ENCODE results near the gene CCNJL.

DNA sequence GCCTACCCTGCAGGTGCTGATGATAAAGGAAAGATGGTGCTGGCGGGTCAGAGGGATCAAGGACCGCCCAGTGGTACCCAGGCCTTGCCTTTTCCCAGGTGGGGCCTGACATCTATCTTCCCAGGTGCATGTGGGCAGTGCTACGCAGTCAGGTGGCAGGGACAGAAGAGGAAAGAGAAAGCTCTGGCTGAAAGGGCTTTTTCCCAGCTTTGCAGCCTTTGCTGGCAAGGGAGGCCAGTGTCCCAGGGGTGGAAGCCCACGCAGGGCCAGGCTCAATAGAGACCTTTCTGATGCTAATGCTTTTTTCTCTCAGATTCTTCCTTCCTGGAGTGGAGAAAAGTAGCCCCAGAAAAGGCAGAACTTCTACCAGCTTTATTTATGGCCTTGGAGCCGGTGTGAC, 46.3 kb downstream of the CCNJL start:
- TF ChIP-seq, protein P1, sequence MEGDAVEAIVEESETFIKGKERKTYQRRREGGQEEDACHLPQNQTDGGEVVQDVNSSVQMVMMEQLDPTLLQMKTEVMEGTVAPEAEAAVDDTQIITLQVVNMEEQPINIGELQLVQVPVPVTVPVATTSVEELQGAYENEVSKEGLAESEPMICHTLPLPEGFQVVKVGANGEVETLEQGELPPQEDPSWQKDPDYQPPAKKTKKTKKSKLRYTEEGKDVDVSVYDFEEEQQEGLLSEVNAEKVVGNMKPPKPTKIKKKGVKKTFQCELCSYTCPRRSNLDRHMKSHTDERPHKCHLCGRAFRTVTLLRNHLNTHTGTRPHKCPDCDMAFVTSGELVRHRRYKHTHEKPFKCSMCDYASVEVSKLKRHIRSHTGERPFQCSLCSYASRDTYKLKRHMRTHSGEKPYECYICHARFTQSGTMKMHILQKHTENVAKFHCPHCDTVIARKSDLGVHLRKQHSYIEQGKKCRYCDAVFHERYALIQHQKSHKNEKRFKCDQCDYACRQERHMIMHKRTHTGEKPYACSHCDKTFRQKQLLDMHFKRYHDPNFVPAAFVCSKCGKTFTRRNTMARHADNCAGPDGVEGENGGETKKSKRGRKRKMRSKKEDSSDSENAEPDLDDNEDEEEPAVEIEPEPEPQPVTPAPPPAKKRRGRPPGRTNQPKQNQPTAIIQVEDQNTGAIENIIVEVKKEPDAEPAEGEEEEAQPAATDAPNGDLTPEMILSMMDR (IDR thresholded peaks at IDR 0.05): no peak
- no peak for TF ChIP-seq POLR2A (IDR thresholded peaks at IDR 0.05)

Measured in uterus (tissue), 2 donors.